PFSK-1 (cell line): ENCODE results near the gene UBAC2.

Source experiments
- FOXP2 ChIP-seq: optimal IDR thresholded peaks from 2 replicates; pipeline ENCODE3; 2011; ENCODE audit warnings: borderline replicate concordance, control low read depth, inconsistent platforms; ENCODE audit not compliant: insufficient read depth; ENCODE audit errors: extremely low read length, extremely low read depth
- POLR2AphosphoS5 ChIP-seq: IDR thresholded peaks from 2 replicates; pipeline ENCODE4 v1.6.1; 2012; ENCODE audit warnings: low read depth, mild to moderate bottlenecking, control low read depth, low read length, moderate library complexity
- SIN3A ChIP-seq: IDR thresholded peaks from 2 replicates; pipeline ENCODE4 v1.6.1; 2012; ENCODE audit warnings: mild to moderate bottlenecking, low read length, moderate library complexity, borderline replicate concordance; ENCODE audit not compliant: insufficient read depth
- TAF1 ChIP-seq: IDR thresholded peaks from 2 replicates; pipeline ENCODE4 v1.6.1; 2012; ENCODE audit warnings: low read length, control low read depth, borderline replicate concordance; ENCODE audit not compliant: insufficient read depth
- TF ChIP-seq, protein P1 (sequence below), 2 experiments: IDR thresholded peaks; 2 replicates each; pipeline versions ENCODE4 v1.6.1 to v1.8.0; 2011 to 2012; ENCODE audit warnings: low read depth in 2 of 2, low read length in 2 of 2, control low read depth in 1 of 2, inconsistent platforms in 1 of 2, mild to moderate bottlenecking in 1 of 2, moderate library complexity in 1 of 2; ENCODE audit not compliant: insufficient read depth in 1 of 2

Gene UBAC2

DNA sequence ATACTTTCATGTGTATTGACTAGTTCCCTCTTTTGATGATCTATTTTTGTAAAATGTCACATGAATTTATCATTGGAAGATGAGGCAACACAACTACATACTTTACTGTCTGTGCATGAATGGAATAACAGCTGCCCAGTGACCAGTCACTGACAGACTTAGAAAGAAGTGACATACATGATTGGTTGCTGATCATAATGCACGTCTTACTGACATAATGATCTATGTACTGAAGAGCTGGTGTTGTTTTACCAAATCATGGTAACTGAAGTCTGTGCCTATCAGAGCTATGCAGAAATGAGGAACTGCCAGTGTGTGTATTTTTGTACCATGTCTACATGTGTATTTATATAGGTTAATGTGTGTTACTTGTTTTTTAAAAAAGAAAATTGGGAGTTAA, 31.1 kb downstream of the UBAC2 start:
- no peak for TF ChIP-seq POLR2AphosphoS5
- TF ChIP-seq TAF1: no peak
- TF ChIP-seq, protein P1, sequence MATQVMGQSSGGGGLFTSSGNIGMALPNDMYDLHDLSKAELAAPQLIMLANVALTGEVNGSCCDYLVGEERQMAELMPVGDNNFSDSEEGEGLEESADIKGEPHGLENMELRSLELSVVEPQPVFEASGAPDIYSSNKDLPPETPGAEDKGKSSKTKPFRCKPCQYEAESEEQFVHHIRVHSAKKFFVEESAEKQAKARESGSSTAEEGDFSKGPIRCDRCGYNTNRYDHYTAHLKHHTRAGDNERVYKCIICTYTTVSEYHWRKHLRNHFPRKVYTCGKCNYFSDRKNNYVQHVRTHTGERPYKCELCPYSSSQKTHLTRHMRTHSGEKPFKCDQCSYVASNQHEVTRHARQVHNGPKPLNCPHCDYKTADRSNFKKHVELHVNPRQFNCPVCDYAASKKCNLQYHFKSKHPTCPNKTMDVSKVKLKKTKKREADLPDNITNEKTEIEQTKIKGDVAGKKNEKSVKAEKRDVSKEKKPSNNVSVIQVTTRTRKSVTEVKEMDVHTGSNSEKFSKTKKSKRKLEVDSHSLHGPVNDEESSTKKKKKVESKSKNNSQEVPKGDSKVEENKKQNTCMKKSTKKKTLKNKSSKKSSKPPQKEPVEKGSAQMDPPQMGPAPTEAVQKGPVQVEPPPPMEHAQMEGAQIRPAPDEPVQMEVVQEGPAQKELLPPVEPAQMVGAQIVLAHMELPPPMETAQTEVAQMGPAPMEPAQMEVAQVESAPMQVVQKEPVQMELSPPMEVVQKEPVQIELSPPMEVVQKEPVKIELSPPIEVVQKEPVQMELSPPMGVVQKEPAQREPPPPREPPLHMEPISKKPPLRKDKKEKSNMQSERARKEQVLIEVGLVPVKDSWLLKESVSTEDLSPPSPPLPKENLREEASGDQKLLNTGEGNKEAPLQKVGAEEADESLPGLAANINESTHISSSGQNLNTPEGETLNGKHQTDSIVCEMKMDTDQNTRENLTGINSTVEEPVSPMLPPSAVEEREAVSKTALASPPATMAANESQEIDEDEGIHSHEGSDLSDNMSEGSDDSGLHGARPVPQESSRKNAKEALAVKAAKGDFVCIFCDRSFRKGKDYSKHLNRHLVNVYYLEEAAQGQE (IDR thresholded peaks at IDR 0.05; ENCODE audit: insufficient read depth in 1 of 2, low read depth in 2 of 2, low read length in 2 of 2): no peak
- TF ChIP-seq SIN3A: no peak
- no peak for TF ChIP-seq FOXP2

DNA sequence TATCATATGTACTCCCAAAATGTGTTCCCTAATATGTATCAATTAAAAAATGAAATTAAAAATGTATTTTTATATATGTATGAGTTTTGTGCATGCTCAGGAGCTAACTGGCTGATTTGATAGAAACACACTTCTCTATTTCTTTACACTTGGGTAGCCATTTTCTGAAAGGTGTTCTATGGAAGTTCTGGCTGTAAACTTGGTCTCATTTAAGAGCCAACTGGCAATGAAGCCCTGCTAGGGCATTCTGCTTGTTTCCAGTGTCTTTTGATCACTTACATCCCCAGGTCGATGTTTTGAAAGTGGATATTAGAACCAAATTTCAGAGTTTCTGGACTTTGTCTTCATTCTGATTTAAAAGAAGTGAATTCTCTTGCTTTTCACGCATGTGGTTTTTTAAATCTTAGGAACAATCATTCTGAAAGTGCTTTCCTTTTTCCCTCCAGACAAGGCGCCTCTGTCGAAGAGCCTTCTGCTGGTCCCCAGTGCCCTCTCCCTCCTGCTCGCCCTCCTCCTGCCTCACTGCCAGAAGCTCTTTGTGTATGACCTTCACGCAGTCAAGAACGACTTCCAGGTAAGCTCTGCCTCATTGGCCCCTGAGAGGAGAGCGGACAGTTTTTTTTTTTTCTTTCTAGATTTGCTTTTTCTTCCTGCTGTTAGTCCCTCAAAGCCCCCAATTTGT, 37.5 kb downstream of the UBAC2 start:
- TF ChIP-seq POLR2AphosphoS5 (no peak), SIN3A (no peak), FOXP2 (no peak), TAF1 (no peak)
- TF ChIP-seq, protein P1 (IDR thresholded peaks at IDR 0.05; ENCODE audit: insufficient read depth in 1 of 2, low read depth in 2 of 2, low read length in 2 of 2): no peak

DNA sequence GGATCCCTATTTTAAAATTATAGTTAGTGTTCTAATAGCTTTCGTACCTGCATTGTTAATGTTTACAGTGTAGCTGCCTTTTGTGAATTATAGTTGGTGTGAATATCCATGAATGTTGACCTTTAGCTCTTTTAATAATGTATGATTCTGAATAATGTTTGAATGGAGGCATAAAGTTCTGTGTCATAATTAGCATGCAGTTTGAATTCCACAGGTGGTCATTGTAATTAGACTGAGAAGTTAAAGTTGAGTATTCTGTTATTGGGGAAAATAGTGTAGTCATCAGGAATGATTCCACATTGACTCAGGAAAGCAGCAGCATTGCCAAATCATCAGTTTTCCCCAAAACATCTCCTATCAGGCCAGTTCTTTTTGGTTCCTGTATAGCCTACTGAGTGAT, 45.4 kb downstream of the UBAC2 start:
- TF ChIP-seq SIN3A (no peak), POLR2AphosphoS5 (no peak), FOXP2 (no peak), TAF1 (no peak)
- TF ChIP-seq, protein P1 (IDR thresholded peaks at IDR 0.05; ENCODE audit: insufficient read depth in 1 of 2, low read depth in 2 of 2, low read length in 2 of 2): no peak

DNA sequence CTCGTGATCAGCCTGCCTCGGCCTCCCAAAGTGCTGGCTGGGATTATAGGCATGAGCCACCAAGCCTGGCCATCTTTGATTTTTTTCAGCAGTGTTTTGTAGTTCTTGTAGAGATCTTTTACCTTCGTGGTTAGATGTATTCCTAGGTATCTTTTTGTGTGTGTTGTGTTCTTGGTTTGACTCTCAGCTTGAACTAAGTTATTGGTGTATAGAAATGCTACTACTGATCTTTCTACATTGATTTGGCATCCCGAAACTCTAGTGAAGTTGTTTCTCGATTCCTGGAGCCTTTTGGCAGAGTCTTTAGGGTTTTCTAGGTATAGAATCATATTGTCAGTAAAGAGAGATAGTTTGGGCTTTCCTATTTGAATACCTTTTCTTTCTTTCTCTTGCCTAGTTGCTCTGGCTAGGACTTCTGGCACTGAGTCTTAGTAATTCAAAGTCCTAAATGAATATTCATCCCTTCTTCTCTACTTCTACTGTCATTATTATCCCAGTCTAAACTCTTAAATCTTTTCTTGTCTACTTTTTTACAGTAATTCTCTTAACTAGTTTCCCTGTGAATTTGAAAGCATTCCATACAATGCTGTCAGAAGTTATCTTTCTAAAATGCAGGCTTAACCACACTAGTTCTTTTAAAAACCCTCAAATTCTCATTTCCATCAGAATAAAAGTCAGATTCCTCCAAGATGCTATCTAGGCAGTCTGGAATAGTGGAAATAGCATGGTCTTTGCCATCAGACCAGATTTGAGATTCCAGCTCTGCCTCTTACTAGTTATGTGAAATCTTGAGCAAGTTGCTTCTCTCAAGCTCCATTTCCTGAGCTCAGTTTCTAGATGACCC, 50.5 kb downstream of the UBAC2 start:
- TF ChIP-seq POLR2AphosphoS5: no peak
- TF ChIP-seq, protein P1 (IDR thresholded peaks at IDR 0.05; ENCODE audit: insufficient read depth in 1 of 2, low read depth in 2 of 2, low read length in 2 of 2): no peak
- no peak for TF ChIP-seq TAF1
- TF ChIP-seq FOXP2: no peak
- TF ChIP-seq SIN3A: no peak
